ENCODE results near the gene CPNE8. TPM values are rescaled to one million over a fixed set of nuclear protein-coding genes. Genes with fewer than 3 reads are reported as not detected.

CPNE8 gene
- total RNA-seq, 2 donors from 2014 or later: 30.6 to 32.4 TPM

DNA sequence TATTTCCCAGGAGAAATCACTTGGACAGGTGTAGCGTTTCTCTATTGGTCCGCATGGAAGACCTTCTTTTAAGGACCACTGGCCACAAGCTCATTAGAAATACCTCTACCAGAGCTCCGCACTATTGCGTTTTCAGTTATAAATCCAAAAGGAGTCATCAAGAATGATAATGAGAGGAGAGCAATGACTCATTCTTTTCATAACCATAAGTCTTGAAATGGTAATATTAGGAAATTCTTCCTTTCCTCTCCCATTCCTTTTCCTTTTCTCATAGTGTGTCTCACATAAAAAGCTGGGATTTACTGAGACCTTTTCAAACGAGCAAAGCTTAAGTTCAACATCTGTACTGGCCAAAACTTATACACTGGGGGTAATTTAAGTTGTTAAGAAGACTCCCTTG lies 215.7 kb downstream of the CPNE8 start:
- ATAC-seq (no peak), DNase-seq (no peak)
- intact Hi-C loops (cut with DNase I, micrococcal nuclease): no loop called here

DNA sequence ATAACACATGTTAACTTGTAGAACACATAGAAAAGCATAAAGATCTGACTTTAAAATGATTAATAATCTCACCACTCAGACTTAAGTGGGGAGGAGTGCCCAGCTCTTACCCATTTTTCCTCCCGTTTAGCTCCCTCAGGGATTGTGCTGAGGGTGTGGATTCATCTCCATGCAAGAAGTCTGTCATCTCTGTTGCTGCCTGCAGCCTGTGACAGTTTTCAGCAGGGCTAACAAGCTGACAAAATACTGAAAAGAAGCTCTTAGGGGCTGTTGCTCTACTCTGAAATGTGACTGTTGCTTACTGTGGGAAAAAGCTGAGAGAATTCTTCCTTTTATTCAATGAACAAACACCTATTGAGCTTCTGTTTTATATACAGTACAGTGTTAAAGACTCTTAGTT lies 216.2 kb downstream of the CPNE8 start:
- ATAC-seq (no peak), DNase-seq (no peak)
- intact Hi-C loops (cut with DNase I, micrococcal nuclease): no loop called here

- ATAC-seq: no peak
- no peak for DNase-seq
- intact Hi-C loops (cut with DNase I, micrococcal nuclease): no loop called here
Observed at GRCh38 chr12:38682521-38682920, 222.9 kb downstream of the CPNE8 start.

DNA sequence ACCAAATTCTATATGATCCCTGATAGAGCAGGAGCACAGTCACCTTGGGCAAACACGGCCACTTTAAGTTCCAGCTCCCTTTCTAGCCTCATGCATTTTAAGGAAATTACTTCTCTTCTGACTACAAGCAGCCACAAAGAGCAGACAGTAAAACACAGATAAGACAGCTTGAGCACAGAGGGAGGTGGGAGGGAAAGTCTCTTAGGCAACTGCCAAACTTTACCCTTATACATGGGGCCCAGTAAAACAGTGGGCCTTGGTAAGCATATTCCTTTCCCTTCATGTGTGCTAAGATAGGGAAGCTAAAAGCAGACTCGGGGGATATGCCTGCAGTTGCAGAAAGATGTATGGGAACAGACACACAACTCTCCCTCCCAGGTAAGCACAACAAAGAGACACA lies 235.9 kb downstream of the CPNE8 start:
- intact Hi-C loops (cut with DNase I, micrococcal nuclease): no loop called here
- no peak for ATAC-seq
- DNase-seq: no peak

GRCh38 chr12:38669081-38669480 lies 236.3 kb downstream of the CPNE8 start:
- ATAC-seq (no peak), DNase-seq (no peak)
- intact Hi-C loops (cut with DNase I, micrococcal nuclease): no loop called here

- peak; percentile 43 for ATAC-seq
- no peak for DNase-seq
- intact Hi-C loops (cut with DNase I, micrococcal nuclease): no loop called here
Observed at GRCh38 chr12:38666425-38666824, 239.0 kb downstream of the CPNE8 start.

DNA sequence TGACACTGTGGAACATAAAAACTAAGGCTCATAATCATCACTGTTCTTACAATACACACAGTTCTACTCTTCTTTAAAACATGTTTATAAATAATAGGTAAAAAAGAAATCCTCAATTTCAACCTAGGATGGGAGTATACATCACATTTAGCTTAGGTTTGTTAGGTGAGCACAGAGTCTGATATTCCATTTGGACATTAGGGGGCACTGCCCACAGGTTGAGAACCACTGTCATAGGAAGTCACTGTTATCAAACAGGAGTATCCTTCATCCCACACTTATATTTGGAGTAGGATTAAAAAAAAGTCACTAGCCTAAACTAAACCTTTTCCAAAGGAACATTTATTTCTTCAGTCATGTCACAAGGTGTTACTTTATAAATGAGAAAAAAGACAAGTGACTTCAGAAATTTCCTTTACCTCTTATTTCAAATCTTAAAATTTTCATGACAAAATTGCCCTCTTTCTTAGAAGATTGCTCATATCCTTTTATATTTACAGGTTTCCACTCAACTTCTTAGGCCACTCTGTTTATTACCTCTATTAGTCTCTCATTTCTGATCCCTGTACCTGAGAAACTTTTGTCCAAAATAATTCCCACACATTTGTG lies 240.6 kb downstream of the CPNE8 start:
- peak in 1 of 2 donors; percentile 11 for DNase-seq
- intact Hi-C loops (cut with DNase I, micrococcal nuclease): no loop called here
- peak; percentile 86 for ATAC-seq

- intact Hi-C loops (cut with DNase I, micrococcal nuclease): no loop called here
- no peak for DNase-seq
- no peak for ATAC-seq
Observed at GRCh38 chr12:38662829-38663228, 242.6 kb downstream of the CPNE8 start.

- ATAC-seq: no peak
- intact Hi-C loops (cut with DNase I, micrococcal nuclease): no loop called here
- DNase-seq: no peak
Observed at GRCh38 chr12:38653650-38654049, 251.7 kb downstream of the CPNE8 start.

DNA sequence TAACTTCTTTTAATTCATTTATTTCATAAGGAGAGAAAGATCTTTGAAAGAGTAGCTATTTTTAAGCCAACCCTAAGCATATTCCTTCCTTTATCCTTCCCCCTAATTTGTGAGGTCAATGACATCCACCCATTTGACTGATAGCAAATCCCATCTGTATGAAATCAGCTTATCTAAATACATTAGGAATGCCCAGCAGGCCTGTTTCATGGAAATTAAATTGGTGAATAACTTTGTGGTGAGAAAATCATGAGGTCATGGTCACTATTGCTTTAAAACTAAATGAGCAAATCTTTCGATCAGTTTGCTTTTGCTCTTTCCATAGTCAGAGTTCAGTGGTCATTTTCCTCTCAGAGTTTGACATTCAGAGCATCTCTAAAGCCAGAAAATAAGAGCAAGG lies 256.6 kb downstream of the CPNE8 start:
- intact Hi-C loops (cut with DNase I, micrococcal nuclease): no loop called here
- DNase-seq: no peak

DNA sequence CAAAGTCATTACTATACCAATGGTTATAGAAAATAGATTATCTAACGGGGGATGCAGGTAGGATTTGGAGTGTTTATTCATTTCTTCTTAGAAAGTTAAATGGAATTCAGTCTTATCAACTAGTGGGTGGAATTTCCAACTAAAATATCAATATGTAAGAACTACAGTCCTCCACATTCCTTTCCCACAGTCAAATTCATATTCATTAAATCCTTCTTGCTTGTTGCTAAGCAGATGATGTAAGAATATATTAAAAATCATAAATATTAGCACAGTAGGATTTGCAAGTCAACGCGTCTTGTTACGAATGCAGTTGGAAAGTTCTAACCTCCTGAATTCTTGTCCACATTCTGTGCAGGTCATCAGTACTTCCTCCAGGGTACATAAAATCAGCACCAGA lies 259.2 kb downstream of the CPNE8 start:
- intact Hi-C loops (cut with DNase I, micrococcal nuclease): no loop called here
- no peak for ATAC-seq
- DNase-seq: no peak

More for the DNA sequence above, 256.6 kb downstream of the CPNE8 start:
- no peak for ATAC-seq

DNA sequence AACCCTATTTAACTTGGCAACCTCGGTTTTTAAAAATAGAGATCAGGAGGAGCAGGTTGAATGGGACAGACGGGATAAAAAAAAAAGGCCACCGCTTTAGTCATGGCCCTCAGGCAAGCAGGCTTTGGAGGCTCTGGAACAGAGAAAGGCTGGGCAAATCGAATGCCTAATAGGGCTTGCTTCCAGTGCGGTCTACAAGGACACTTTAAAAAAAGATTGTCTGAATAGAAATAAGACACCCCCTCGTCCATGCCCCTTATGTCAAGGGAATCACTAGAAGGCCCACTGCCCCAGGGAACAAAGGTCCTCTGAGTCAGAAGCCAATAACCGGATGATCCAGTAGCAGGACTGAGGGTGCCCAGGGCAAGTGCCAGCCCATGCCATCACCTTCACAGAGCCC lies 265.8 kb downstream of the CPNE8 start:
- ATAC-seq: no peak
- intact Hi-C loops (cut with DNase I, micrococcal nuclease): no loop called here
- no peak for DNase-seq

- intact Hi-C loops (cut with DNase I, micrococcal nuclease): no loop called here
- ATAC-seq: no peak
- no peak for DNase-seq
Observed at GRCh38 chr12:38638401-38638800, 267.0 kb downstream of the CPNE8 start.

DNA sequence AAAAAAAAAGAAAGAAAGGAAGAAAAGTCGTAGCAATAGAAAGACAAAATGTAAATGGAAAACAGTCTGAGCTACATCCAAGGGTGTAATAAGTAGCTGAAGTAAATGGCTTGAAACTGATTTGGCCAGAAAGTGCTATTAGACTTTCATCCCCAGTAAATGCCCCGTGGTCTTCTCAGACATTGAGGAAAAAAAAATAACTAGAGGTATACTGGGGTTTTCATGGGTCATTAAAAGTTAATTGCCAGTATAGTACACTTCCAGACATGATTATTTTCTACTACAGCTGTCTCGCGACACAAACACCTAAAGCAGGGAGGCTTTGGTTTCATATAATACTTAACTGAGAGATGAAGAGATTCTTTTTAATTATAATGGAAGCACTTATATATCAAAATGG lies 271.9 kb downstream of the CPNE8 start:
- intact Hi-C loops (cut with DNase I, micrococcal nuclease): no loop called here
- ATAC-seq: no peak
- no peak for DNase-seq

DNA sequence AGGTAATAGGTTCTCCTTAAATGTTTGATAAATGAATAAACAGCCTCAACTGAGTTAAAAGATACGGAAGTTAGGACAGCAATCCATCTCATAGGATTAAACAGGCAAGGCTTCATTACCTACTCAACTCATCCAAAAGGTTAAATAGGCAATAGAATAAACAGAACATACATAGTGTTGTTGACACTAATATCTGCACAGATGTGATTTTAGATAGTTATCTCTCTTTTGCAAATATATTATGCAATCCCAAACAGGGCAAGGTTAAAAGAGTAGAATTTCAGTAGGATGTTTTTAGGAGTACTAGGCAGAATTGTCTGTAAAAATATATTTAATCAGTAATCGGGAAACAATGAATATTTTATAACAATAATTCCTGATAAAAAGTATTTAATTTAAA lies 276.3 kb downstream of the CPNE8 start:
- ATAC-seq (no peak), DNase-seq (no peak)
- intact Hi-C loops (cut with DNase I, micrococcal nuclease): no loop called here

DNA sequence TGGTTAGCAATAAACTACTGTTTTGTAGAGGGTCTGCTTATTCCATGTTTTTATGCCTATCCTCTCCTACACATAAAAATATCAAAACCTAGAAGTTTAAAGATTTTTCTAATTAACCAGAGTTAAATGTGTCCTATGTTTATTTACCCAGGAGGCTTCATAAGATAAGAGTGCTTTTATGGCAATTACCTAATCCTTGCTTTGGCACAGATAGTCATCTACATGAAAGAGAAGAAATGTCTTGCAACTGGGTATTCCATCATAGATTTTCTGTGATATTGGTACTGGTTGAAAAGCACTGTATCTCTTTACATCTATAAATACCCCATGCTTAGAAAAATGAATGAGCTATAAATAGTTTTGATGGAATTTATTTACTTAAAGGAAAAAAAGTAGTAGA lies 277.1 kb downstream of the CPNE8 start:
- no peak for ATAC-seq
- no peak for DNase-seq
- intact Hi-C loops (cut with DNase I, micrococcal nuclease): no loop called here

- intact Hi-C loops (cut with DNase I, micrococcal nuclease): no loop called here
- ATAC-seq: no peak
- DNase-seq: no peak
Observed at GRCh38 chr12:38625306-38625705, 280.1 kb downstream of the CPNE8 start.

GRCh38 chr12:38614171-38614570 lies 291.2 kb downstream of the CPNE8 start:
- DNase-seq (no peak), ATAC-seq (no peak)
- intact Hi-C loops (cut with DNase I, micrococcal nuclease): no loop called here

DNA sequence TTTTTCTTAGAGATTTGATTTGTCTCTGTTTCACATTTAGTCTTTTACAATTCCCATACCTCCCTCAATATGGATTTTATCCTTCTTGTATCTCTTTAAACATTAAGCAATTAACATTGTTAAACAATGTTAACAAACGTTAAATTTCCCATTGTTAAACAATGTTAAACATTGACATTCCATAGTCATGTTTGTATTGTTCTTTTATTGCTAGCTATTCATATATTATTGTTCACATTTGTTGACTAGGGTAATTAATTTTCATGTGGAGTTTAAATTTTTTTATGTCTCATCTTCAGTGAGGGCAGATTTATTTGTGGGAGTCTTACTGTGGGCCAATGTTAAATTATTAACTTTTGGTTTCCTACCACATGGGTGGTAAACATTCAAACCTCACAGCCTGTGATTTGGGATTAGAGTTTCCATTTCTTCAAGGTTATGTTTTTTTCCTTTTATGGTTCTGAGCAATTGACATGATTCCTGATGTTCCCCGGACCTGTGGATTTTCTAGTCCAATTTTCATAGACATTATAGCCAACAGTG lies 294.5 kb downstream of the CPNE8 start:
- intact Hi-C loops (cut with DNase I, micrococcal nuclease): no loop called here
- no peak for DNase-seq

GRCh38 chr12:38607295-38607694 lies 298.1 kb downstream of the CPNE8 start:
- DNase-seq (no peak), ATAC-seq (no peak)
- intact Hi-C loops (cut with DNase I, micrococcal nuclease): no loop called here

More for the DNA sequence above, 294.5 kb downstream of the CPNE8 start:
- ATAC-seq: no peak
